Lung microvascular endothelial cell (primary cell): ENCODE data around the gene FAM120B. TPM values are rescaled to one million over a fixed set of nuclear protein-coding genes. Genes with fewer than 3 reads are reported as not detected.

Source experiments
- DNase-seq, 2 donors: peaks; one replicate each; pipeline versions ENCODE4 v3.0.0 to v3.0.0-alpha.2; 2010; ENCODE audit warnings: low read depth in 2 of 2
- total RNA-seq: library from RNA; depleted of rRNA; stranded (reverse); fragments of >200 nt; gene quantifications from 2 replicates; pipeline ENCODE4 v1.2.1, GENCODE V29; 2014

FAM120B gene
- total RNA-seq, 1 donor from 2014 or later = 10.9 TPM

DNA sequence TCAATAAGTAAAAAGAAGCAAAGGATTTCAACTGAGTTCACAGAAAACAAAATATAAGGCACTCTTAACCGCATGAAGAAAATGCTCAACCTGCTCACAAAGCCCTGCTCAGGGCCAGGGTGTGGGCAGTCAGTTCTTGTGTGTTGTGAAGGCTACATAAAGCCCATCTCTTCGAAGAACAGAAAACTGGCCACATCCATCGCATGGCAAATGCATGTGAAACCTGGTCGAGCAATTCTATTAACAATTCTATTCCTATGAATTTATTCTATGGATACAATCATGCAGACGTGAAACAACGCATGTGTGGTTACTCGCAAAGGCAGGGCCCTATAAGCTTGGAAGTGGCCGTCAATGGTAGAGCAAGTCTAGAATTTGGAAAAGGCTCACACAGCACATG, 136.0 kb downstream of the FAM120B start:
- DNase-seq = no peak

DNA sequence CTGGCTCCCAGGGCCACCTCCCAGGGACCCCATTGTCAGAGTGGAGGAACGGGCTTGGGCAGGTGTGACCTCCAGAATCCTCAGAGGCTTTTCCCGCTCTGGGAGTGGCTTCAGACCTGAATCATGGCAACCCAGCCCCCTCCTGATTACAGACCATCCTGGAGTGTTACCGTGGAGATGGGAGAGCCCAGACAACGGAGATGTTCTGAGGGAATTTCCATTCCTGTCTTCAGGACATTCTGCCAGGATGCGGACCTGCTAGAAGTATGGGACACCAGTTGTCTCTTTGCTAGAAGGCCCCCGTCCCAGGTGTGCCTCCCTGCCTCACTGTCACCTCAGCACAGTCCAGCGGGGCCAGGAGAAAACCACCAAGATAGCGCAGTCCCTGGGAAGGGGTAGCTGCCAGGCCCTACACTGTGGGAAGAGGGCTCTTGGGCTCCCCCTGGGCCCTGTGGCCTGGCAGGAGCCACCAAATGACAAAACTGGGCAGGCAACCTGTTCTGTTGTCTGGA, 136.6 kb downstream of the FAM120B start:
- DNase-seq = no peak

GRCh38 chr6:170444056-170444591, 137.6 kb downstream of the FAM120B start:
- no peak for DNase-seq

GRCh38 chr6:170444811-170445211, 138.3 kb downstream of the FAM120B start:
- no peak for DNase-seq

DNA sequence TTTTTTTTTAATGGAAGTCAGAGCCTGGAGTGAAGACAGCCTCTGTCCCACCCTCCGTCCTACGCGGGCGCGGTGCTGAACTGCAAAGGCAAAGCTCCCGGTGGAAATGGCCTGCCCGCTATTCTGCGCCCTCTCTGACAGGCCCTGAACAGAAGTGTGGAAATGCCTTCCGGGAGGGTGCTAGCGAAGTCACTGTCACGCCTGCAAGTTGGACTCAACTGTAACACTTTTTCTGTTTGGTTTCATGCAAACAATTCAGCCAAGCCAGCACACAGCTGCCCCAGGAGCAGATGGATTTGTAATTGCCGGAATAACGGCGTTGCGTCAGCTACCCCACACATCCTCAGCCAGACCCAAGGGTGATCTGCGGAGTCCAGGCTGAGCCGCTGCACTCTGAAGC, 138.9 kb downstream of the FAM120B start:
- no peak for DNase-seq

DNA sequence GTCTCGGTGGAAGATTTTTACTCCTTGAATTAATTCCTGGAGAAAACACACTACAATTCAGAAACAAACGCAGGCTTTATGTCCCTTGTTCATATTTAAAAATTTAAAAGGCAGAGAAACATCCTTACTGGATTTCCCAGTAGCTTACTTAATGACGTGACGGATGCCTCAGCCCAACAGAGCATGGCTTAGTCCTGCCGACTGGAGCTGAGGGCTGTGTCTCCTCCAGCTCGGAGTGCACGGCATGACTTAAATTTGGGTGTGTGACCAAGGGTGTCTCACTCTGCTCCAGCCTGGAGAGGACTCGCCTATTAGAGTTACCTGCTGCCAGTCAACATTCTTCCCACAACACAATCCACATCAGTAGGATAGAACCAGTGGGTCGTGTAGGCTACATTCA, 139.4 kb downstream of the FAM120B start:
- no peak for DNase-seq

DNA sequence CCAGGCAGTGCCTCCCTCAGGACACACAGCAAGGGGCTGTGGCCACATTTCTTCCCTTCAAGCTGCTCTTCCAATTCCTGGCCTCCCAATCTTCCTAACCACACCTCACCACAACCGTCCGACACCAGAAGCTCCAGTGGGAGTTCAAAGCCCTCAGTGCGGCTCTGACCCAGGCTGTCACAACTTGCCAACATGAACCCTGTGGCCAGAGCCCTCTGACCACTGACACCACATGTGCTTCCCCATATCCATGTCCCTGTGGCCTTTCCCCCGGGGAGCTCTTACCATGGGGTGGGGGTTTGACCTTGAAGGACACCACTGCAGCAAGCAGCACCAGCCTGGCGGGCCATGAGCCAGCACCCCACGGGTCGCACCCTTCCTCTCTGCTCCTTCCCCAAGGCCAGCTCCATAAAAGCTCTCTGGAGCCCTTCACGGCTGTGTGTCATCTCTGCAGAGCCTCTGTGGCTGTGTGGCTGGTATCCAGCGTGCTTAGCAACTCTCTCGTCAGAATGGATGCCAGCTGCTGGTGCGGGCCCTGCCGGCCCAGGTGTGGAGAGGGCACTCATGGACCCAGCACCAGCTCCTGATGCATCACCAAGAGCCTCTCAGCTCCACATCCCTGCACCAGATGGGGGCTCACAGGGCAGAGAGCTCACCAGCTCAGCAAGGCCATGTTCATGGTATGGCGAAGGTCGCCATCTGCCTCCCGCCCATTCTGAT, 140.4 kb downstream of the FAM120B start:
- DNase-seq = no peak

DNA sequence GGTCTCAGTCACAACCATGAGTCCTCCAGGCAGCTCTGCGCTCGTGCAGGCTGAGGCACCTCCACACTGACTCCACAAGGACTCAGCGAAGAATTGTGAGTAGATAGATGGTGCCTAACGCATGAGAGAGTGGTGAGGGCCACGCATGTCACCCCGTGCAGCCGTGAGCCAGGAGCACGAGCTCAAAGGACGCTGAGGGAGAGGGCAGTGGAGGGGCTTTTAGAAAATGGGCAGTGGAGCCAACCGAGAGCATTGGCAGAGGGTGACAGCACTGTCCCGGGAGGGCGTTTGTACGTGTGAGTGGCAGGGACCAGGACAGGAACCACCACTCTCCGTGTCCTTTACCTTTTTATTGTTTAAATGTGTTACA, 141.0 kb downstream of the FAM120B start:
- no peak for DNase-seq

GRCh38 chr6:170448317-170448716, 141.8 kb downstream of the FAM120B start:
- DNase-seq = no peak

DNA sequence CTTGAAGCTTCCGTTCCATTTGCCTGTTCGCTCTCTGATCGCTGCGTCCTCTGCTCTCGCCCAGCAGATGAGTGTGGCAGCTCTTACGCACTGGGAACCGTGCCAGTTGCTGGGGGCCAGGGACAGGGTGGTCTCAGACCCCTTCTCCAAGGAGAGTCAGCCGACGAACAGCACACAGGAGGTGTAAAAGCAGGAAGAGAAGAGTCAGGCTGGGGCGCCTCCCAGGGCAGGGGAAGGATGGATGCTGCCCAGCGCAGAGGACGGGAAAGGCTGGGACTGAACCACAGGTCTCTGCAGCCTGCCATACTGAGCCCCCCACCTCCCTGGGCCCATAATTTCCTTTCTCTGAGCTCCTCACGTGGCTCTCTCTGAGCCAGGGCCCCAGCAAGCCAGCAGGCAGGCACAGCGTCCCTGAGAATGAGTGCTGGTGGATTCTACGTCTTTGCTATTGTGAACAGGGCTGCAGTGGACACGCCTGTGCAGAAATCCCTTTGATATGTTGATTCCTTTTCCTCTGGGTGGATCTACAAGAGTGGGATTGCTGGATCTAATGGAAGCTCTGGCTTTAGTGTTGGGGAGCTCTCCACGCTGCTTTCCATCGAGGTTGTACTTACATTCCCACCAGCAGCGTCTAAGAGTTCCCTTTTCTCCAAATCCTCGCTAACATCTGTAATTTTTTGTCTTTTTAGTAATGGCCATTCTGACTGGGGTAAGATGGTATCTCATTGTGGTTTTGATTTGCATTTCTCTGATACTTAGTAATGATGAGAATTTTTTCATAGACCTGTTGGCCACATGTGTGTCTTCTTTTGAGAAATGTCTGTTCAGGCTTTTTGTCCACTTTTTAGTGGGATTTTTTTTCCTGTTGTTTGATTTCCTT, 142.4 kb downstream of the FAM120B start:
- no peak for DNase-seq

GRCh38 chr6:170449835-170450753, 143.5 kb downstream of the FAM120B start:
- DNase-seq = peak in 1 of 2 donors; percentile 10

DNA sequence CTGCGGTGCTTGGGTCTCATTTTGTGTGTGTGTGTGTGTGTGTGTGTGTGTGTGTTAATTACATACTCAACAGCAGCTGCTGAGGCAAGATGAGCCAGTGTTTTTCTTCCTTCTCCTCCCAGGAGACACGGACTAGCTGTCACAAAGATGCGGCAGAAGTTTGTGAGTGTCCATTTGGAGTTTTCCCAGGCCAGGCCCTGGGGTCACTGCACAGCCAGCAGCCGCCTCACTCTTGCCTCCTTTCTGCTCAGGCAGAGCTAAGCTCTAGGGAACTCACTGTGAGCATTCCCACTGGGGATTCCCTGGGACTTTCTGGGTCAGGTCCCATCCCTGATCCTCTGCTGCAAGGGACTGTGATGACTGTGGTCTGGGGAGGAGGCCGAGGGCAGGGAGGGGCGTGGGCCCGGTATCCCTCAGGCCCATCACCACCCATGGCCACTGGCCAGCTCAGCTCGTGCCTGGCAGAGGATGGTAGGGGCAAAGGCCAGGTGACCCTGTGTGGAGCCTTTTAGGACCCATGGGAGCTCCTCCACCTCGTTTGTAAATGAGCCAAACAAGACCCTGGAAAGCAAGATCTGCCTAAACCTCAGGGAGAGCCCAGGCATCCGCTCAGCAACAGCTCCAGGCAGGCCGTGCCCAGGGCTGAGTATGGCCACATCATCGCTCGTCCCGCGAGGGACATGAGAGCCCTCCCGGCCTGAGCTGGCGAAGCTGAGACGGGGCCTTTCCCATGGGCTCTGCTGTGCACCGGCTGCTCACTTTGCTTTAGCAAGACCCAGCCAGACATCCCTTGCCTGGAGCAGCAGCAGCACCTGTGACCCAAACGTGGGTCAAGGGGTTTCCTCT, 144.6 kb downstream of the FAM120B start:
- DNase-seq = no peak

GRCh38 chr6:170451762-170452651, 145.4 kb downstream of the FAM120B start:
- DNase-seq = no peak

DNA sequence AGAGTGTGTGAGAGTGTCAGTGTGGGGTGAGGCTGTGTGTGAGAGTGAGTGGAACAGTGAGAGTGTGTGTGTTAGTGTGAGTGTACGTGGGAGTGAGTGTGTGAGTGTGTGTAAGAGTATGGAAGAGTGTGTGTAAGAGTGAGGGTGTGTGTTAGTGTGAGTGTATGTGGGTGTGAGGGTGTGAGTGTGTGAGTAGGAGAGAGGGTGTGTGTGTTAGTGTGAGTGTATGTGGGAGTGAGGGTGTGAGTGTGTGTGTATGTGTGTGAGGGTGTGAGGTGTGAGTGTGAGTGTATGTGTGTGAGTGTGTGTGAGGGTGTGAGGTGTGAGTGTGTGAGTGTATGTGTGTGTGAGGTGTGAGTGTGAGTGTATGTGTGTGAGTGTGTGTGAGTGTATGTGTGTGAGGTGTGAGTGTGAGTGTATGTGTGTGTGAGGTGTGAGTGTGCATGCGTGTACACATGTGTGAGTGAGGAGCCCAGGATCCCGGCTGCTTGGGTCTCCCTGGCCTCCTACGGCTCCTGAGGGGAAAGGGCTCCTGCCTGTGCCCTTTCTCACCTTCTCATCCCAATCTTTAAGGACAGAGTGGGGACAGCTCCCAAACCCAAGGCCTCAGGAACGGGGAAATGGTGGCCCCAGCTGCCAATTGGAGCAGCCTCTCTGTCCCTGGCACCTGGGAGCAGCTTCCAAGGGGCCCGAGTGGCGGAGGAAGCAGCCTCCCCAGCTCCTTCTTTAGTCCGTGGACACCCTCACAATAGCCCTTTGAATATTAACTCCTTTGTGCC, 146.4 kb downstream of the FAM120B start:
- DNase-seq = peak in 1 of 2 donors; percentile 3

DNA sequence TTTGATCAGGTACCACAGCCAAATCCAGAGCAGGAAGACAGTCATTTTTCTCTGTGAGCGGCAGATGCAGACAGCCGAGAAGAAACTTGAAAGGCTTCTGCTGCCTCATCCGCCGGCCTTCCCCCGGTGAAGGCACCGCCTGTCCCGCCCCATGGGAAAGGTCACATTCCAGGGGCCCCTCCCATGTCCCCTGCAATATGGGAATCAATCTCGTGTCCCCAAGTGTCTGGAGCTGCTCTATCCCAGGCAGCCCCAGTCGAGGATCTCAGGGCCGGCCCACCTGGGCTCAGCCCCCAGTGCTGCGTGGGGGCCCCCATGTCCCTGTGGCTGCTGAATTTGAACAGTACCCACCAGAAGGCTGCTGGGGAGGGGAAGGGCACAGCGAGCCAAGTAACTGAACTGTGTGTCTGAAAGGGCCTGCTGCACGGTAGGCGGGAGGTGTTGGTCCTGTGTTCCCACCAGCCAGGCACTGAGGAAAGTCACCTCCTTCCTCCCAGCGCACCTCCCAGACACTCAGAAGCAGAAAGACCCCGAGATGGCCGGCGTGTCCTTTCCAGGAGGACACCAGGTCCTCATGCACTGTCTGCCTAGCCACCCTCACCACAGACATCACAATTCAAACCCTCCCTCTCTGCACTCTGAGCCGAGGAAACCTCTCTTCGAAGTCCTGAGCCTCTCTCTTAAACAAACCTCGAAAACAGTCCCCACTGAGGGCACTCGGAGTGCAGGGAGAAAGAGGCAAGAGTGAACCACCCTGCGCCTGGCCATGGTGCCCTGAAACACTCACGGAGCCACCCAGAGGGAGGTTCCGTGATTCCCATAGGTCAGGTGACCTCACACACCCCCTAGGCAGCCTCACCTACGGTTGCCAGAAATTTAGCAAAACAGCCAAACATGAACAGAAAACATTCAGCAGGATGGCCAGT, 147.3 kb downstream of the FAM120B start:
- DNase-seq = no peak

DNA sequence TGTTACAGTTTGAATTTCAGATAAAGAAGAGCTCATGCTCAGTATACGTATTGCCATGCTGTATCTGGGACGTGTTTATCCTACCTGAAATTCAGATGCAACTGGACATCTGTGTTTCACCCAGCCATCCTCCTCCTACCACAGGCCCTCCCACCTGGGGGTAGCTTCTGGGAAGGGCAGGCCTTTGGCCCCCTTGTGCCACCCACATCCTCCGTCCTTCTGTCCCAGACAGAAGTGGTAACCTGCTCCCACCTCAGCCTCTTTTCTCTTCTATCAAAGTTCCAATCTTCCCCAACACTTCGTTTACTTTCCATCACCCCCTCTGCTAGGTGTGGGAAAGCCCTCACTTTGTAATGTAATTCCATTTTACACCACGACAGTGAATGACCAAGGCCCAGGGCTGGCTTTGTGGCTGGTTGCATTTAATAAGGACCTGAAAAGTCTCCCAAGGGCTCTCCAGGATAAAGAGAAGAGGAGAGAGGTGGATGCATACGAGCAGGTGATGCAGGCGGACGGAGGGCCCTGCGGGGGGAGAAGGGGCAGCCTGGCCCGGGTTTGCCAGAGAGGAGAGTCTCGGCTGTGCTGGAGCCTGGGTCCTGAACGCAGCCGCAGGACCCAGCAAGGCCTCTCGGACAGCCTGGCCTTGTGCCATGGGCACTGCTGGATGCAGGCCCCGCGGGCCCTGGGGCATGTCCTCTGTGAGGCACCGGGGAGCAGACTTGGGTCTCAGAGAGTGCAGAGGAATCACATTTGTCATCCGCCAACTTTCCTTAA, 148.1 kb downstream of the FAM120B start:
- DNase-seq = no peak
